Stimulated activated memory B cell treated with anti-CD40 and anti-IgM and Interleukin-4, amounts not matched to agents 10 μg/mL and 1 μg/mL and 100 μg/mL, for 72 hours (primary cell): ENCODE data around the gene SYT15.
"Not testable (repeated sequence)": the region's sequence is repeated elsewhere in the genome, so short reads cannot be mapped to it uniquely, and the experiment has no call there.

ENCODE experiments used
- ATAC-seq: fragments of 150-1000 bp; cut with Tn5 transposase; 2 replicates; pipeline ENCODE4 v1.10.0; 2021
- H3K27ac Mint-ChIP-seq: one replicate; pipeline ENCODE4 v1.8.0; 2022; ENCODE audit warnings: mild to moderate bottlenecking, mixed read lengths
- H3K27me3 Mint-ChIP-seq: one replicate; pipeline ENCODE4 v1.8.0; 2022; ENCODE audit warnings: mixed read lengths
- H3K36me3 Mint-ChIP-seq: one replicate; pipeline ENCODE4 v1.8.0; 2022; ENCODE audit warnings: mixed read lengths
- H3K4me1 Mint-ChIP-seq: one replicate; pipeline ENCODE4 v1.8.0; 2022; ENCODE audit warnings: mixed read lengths
- H3K4me3 Mint-ChIP-seq: one replicate; pipeline ENCODE4 v1.8.0; 2022; ENCODE audit warnings: mild to moderate bottlenecking, moderate library complexity, mixed read lengths
- H3K9me3 Mint-ChIP-seq: one replicate; pipeline ENCODE4 v1.8.0; 2022; ENCODE audit warnings: mixed read lengths

SYT15 gene

GRCh38 chr10:46635364-46635959 is 56.5 kb downstream of the SYT15 start:
- H3K4me1 Mint-ChIP-seq, H3K36me3 Mint-ChIP-seq, H3K9me3 Mint-ChIP-seq, H3K27ac Mint-ChIP-seq, H3K27me3 Mint-ChIP-seq: not testable (repeated sequence)
- peak; percentile 90 for ATAC-seq
- peak overlapping the region; percentile 43 for H3K4me3 Mint-ChIP-seq

GRCh38 chr10:46640005-46640404 is 61.1 kb downstream of the SYT15 start:
- not testable (repeated sequence) for H3K4me1 Mint-ChIP-seq, H3K27me3 Mint-ChIP-seq, H3K9me3 Mint-ChIP-seq, H3K27ac Mint-ChIP-seq, H3K36me3 Mint-ChIP-seq, H3K4me3 Mint-ChIP-seq, ATAC-seq
